HEK293 (cell line): Measurements from ENCODE around the gene FRMD4A.

Source experiments
- CTCF ChIA-PET: fragments of 350-600 bp; formaldehyde crosslinking; extraction: SDS; loops from one replicate; lab custom pipeline; 2021; ENCODE audit warnings: antibody characterized with exemption; lab: Yijun Ruan, JAX
- POLR2A ChIA-PET: fragments of 300-600 bp; formaldehyde crosslinking; extraction: SDS; loops from one replicate; lab custom pipeline; 2020; ENCODE audit warnings: antibody characterized with exemption, inconsistent platforms; lab: Yijun Ruan, JAX
- H3K27ac ChIP-seq: fragments of 200-500 bp; sonication (Bioruptor generic); 2 replicates; pipeline ENCODE4 v1.5.1; 2014; ENCODE audit warnings: low read depth, low read length, control low read depth, inconsistent platforms; ENCODE audit errors: extremely low read depth
- H3K36me3 ChIP-seq, 2 experiments: fragments of 200-500 bp in 1 of 2; sonication (Bioruptor generic) in 1 of 2; 1 replicate in 1 of 2; 2 replicates in 1 of 2; pipeline ENCODE4 v1.5.1; 2014 to 2017; ENCODE audit warnings: inconsistent platforms in 2 of 2, low read length in 2 of 2; ENCODE audit not compliant: control insufficient read depth in 2 of 2, insufficient read depth in 1 of 2
- H3K4me1 ChIP-seq: fragments of 200-500 bp; sonication (Bioruptor generic); 2 replicates; pipeline ENCODE4 v1.5.1; 2014; ENCODE audit warnings: mild to moderate bottlenecking, low read length, inconsistent platforms; ENCODE audit not compliant: control insufficient read depth, insufficient read depth
- H3K4me3 ChIP-seq: 2 replicates; pipeline ENCODE4 v1.5.1; 2011; ENCODE audit warnings: low read depth, mild to moderate bottlenecking, control low read depth, low read length, moderate library complexity
- H3K9me3 ChIP-seq: fragments of 200-500 bp; sonication (Bioruptor generic); 2 replicates; pipeline ENCODE4 v1.5.1; 2014; ENCODE audit warnings: low read depth, low read length, inconsistent platforms; ENCODE audit not compliant: control insufficient read depth, insufficient read depth
- AEBP2 ChIP-seq: fragments of 450-650 bp; formaldehyde crosslinking; IDR thresholded peaks from 2 replicates; pipeline ENCODE4 v1.5.1; 2016; ENCODE audit warnings: missing biosample characterization, missing genetic modification characterization, borderline replicate concordance
- GLI2 ChIP-seq: fragments of 450-650 bp; formaldehyde crosslinking; IDR thresholded peaks from 2 replicates; pipeline ENCODE4; 2017; ENCODE audit warnings: missing biosample characterization, missing genetic modification characterization, low read depth, borderline replicate concordance
- HOXA7 ChIP-seq: sonication (generic); formaldehyde crosslinking; IDR thresholded peaks from 2 replicates; pipeline ENCODE4 v1.8.1; 2022; ENCODE audit warnings: missing genetic modification reagents, borderline replicate concordance
- KLF9 ChIP-seq: fragments of 450-650 bp; formaldehyde crosslinking; IDR thresholded peaks from 2 replicates; pipeline ENCODE4 v1.5.1; 2016; ENCODE audit warnings: missing biosample characterization, missing genetic modification characterization, low read depth
- REST ChIP-seq: fragments of 450-650 bp; formaldehyde crosslinking; IDR thresholded peaks from 2 replicates; pipeline ENCODE4 v1.5.1; 2016; ENCODE audit warnings: missing biosample characterization, missing genetic modification characterization
- ZBTB8A ChIP-seq: fragments of 450-650 bp; formaldehyde crosslinking; IDR thresholded peaks from 2 replicates; pipeline ENCODE4 v1.5.1; 2016; ENCODE audit warnings: missing biosample characterization, missing genetic modification characterization
- ZNF2 ChIP-seq: fragments of 450-650 bp; formaldehyde crosslinking; IDR thresholded peaks from 2 replicates; pipeline ENCODE4 v1.5.1; 2016; ENCODE audit warnings: missing biosample characterization, missing genetic modification characterization
- ZNF302 ChIP-seq: fragments of 450-650 bp; formaldehyde crosslinking; IDR thresholded peaks from 2 replicates; pipeline ENCODE4 v1.5.1; 2016; ENCODE audit warnings: missing biosample characterization, missing genetic modification characterization, low read depth
- ZNF501 ChIP-seq: fragments of 450-650 bp; formaldehyde crosslinking; IDR thresholded peaks from 2 replicates; pipeline ENCODE4 v1.5.1; 2016; ENCODE audit warnings: missing biosample characterization, missing genetic modification characterization
- ZNF518A ChIP-seq: fragments of 450-650 bp; formaldehyde crosslinking; conservative IDR thresholded peaks from 2 replicates; pipeline ENCODE4 v1.5.1; 2016; ENCODE audit warnings: low read depth, missing biosample characterization, missing genetic modification characterization
- ZNF529 ChIP-seq: fragments of 450-650 bp; formaldehyde crosslinking; IDR thresholded peaks from 2 replicates; pipeline ENCODE4 v1.5.1; 2017; ENCODE audit warnings: missing genetic modification characterization, missing biosample characterization; ENCODE audit not compliant: insufficient replicate concordance
- ZNF561 ChIP-seq: fragments of 450-650 bp; IDR thresholded peaks from 2 replicates; pipeline ENCODE4 v1.5.1; 2018; ENCODE audit warnings: missing biosample characterization, missing genetic modification characterization, borderline replicate concordance
- ZNF610 ChIP-seq: fragments of 450-650 bp; formaldehyde crosslinking; IDR thresholded peaks from 2 replicates; pipeline ENCODE4 v1.5.1; 2016; ENCODE audit warnings: missing biosample characterization, missing genetic modification characterization, borderline replicate concordance
- ZNF639 ChIP-seq: fragments of 450-650 bp; formaldehyde crosslinking; IDR thresholded peaks from 2 replicates; pipeline ENCODE4 v1.5.1; 2016; ENCODE audit warnings: missing biosample characterization, missing genetic modification characterization
- ZNF701 ChIP-seq: fragments of 450-650 bp; formaldehyde crosslinking; IDR thresholded peaks from 2 replicates; pipeline ENCODE4 v1.5.1; 2016; ENCODE audit warnings: missing biosample characterization, missing genetic modification characterization
- ZNF768 ChIP-seq: fragments of 450-650 bp; formaldehyde crosslinking; IDR thresholded peaks from 2 replicates; pipeline ENCODE4 v1.5.1; 2018; ENCODE audit warnings: missing biosample characterization, mild to moderate bottlenecking, missing genetic modification characterization
- ZSCAN16 ChIP-seq: fragments of 450-650 bp; formaldehyde crosslinking; IDR thresholded peaks from 2 replicates; pipeline ENCODE4 v1.5.1; 2016; ENCODE audit warnings: missing biosample characterization, missing genetic modification characterization

Gene FRMD4A

GRCh38 chr10:13649844-13650520 is 680.7 kb downstream of the FRMD4A start:
- peaks cover 0 to 90% of the 10 kb centered on the region in 2 experiments; a peak in 2 of 3 replicates for H3K36me3 ChIP-seq
- no peak overlapping the region for H3K4me3 ChIP-seq
- H3K27ac ChIP-seq: no peak overlapping the region
- ChIA-PET CTCF (interaction anchor here (1.3 kb wide), 1 partner anchor 9 kb away, joined by 4 read pairs; no protein-coding TSS in a partner anchor), POLR2A (no interaction called here)
- no peaks in the 10 kb centered on the region for H3K4me1 ChIP-seq
- TF ChIP-seq GLI2 (no peak), ZNF302 (tag by site-specific recombination) (no peak), ZBTB8A (tag by site-specific recombination) (no peak), ZNF2 (tag by site-specific recombination) (no peak), REST (no peak), ZNF518A (tag by site-specific recombination) (no peak), ZNF639 (tag by site-specific recombination) (no peak), ZSCAN16 (tag by site-specific recombination) (no peak), AEBP2 (no peak), ZNF701 (tag by site-specific recombination) (no peak)
- H3K9me3 ChIP-seq: no peaks in the 10 kb centered on the region

GRCh38 chr10:13648425-13648824 is 682.3 kb downstream of the FRMD4A start:
- ChIA-PET CTCF (interaction anchor here (0.6 to 1.0 kb wide), 2 partner anchors 15 to 277 kb away, joined by 4 read pairs; no protein-coding TSS in a partner anchor), POLR2A (no interaction called here)
- Histone ChIP-seq H3K9me3 (no peaks in the 10 kb centered on the region), H3K4me3 (no peak overlapping the region), H3K27ac (no peak overlapping the region), H3K4me1 (no peaks in the 10 kb centered on the region), H3K36me3 (peaks cover 0 to 79% of the 10 kb centered on the region in 2 experiments; a peak in 2 of 3 replicates)
- TF ChIP-seq HOXA7 (CRISPR knock-in tag): no peak
- TF ChIP-seq KLF9 (tag by site-specific recombination): no peak
- TF ChIP-seq ZNF501: no peak
- no peak for TF ChIP-seq ZNF529
- no peak for TF ChIP-seq ZNF768 (tag by site-specific recombination)
- TF ChIP-seq ZNF561: no peak
- TF ChIP-seq ZNF610 (tag by site-specific recombination): no peak
- TF ChIP-seq ZNF2 (tag by site-specific recombination): no peak
